Tibial nerve (tissue), 4 donors: ENCODE data around the gene TRIM41. TPM values are rescaled to one million over a fixed set of nuclear protein-coding genes. Genes with fewer than 3 reads are reported as not detected.
"Not testable (repeated sequence)": the region's sequence is repeated elsewhere in the genome, so short reads cannot be mapped to it uniquely, and the experiment has no call there.

Experiments used
- DNase-seq, 2 donors: peaks; one replicate each; pipeline ENCODE4 v3.0.0-alpha.2; 2019; ENCODE audit warnings: low spot score in 2 of 2
- H3K27ac ChIP-seq, 4 donors: fragments of 200-600 bp; sonication (generic) in 3 of 4; one replicate each; pipeline ENCODE4 v1.5.1; 2017 to 2019; ENCODE audit warnings: mild to moderate bottlenecking in 1 of 4
- H3K27me3 ChIP-seq, 2 donors: fragments of 200-600 bp; sonication (generic) in 1 of 2; one replicate each; pipeline versions ENCODE4 v1.5.1 to v1.6.0; 2017 to 2019
- H3K36me3 ChIP-seq, 3 donors: fragments of 200-600 bp; sonication (generic); one replicate each; pipeline ENCODE4 v1.5.1; 2018 to 2019
- H3K4me1 ChIP-seq, 4 donors: fragments of 200-600 bp; sonication (generic) in 3 of 4; one replicate each; pipeline ENCODE4 v1.5.1; 2017 to 2019
- H3K4me3 ChIP-seq, 4 donors: fragments of 200-600 bp; sonication (generic) in 3 of 4; one replicate each; pipeline ENCODE4 v1.5.1; 2017 to 2019; ENCODE audit warnings: mild to moderate bottlenecking in 1 of 4, moderate library complexity in 1 of 4
- H3K9me3 ChIP-seq, 4 donors: fragments of 200-600 bp; sonication (generic) in 3 of 4; one replicate each; pipeline ENCODE4 v1.5.1; 2017 to 2019
- EP300 ChIP-seq, 2 donors: sonication (generic); formaldehyde crosslinking; IDR thresholded peaks; one replicate each; pipeline ENCODE4 v1.6.1; 2017; ENCODE audit warnings: antibody characterized with exemption in 2 of 2, mild to moderate bottlenecking in 1 of 2
- POLR2A ChIP-seq, 2 donors: fragments of 450-650 bp; IDR thresholded peaks; one replicate each; pipeline ENCODE4 v1.6.1; 2017; ENCODE audit warnings: antibody characterized with exemption in 2 of 2, mild to moderate bottlenecking in 2 of 2, moderate library complexity in 2 of 2
- WGBS, 2 donors: methylation state at CpG; one replicate each; pipeline ENCODE4 v1.1.5; 2018; 5-methylcytosine and 5-hydroxymethylcytosine counted together
- total RNA-seq, 4 donors: library from RNA; depleted of rRNA; stranded (reverse); fragments of >200 nt; gene quantifications; one replicate each; pipeline ENCODE4 v1.1.0, GENCODE V29; 2016
- TF ChIP-seq, protein P1 (sequence below), 5 experiments: fragments of 200-600 bp in 3 of 5; fragments of 450-650 bp in 2 of 5; sonication (generic) in 3 of 5; IDR thresholded peaks; one replicate each; pipeline ENCODE4 v1.5.1; 2016 to 2019; ENCODE audit warnings: antibody characterized with exemption in 5 of 5, mild to moderate bottlenecking in 3 of 5, moderate library complexity in 2 of 5

The TRIM41 gene
- total RNA-seq, 4 donors from 2014 or later: 17.9 to 25.7 (median 22.7) TPM

DNA sequence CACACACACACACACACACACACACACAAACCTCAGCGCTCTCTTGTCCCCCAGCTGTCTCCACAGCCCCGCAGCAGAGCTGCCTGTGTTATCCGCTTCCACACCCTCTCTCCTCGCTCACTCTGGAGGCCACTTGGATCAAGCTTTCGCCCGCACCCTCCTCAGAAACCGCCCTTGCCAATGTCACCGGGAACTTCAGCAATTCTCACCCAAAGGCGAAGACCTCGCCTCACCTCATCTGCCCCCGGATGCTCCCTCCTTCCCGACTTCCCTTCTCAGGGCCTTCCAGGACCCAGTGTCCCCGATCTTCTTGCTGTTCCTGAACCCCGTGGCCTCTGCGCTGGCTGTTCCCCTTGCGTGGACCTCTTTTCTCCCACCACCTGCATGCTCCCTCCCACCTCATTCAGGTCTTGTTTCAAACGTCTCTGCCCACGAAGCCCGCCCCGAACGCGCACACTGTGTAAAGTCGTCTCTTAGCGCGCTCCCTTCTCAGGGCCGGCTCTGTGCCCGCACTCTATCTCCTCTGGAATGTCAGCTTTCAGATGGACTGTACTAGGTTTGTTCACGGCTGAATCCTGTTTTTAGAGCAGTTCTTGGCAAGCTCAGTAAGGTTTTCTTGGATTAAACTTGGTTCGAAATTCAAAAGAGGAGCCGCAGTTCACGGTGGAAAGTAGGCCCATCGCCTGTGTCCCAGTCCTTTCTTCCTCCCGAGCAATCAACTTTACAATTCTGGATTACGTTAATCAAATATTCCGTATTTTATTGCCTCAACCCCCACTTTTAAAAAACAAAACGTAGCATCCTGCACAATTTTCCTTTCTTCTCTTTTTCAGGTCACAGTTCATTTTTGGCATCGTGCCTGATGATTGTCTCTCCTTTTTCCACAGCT lies 17.1 kb upstream of the TRIM41 start:
- Histone ChIP-seq H3K4me1 (peaks cover 0 to 37% (median 13%) of the 10 kb centered on the region in 4 donors), H3K27ac (peak overlapping the region; percentile 22 to 92 (median 88)), H3K27me3 (no peaks in the 10 kb centered on the region), H3K36me3 (no peaks in the 10 kb centered on the region), H3K9me3 (no peaks in the 10 kb centered on the region), H3K4me3 (peak overlapping the region; percentile 61 to 83 (median 72))
- DNase-seq: no peak
- TF ChIP-seq POLR2A (IDR thresholded peaks at IDR 0.05): no peak
- TF ChIP-seq EP300 (IDR thresholded peaks at IDR 0.05): no peak
- TF ChIP-seq, protein P1, sequence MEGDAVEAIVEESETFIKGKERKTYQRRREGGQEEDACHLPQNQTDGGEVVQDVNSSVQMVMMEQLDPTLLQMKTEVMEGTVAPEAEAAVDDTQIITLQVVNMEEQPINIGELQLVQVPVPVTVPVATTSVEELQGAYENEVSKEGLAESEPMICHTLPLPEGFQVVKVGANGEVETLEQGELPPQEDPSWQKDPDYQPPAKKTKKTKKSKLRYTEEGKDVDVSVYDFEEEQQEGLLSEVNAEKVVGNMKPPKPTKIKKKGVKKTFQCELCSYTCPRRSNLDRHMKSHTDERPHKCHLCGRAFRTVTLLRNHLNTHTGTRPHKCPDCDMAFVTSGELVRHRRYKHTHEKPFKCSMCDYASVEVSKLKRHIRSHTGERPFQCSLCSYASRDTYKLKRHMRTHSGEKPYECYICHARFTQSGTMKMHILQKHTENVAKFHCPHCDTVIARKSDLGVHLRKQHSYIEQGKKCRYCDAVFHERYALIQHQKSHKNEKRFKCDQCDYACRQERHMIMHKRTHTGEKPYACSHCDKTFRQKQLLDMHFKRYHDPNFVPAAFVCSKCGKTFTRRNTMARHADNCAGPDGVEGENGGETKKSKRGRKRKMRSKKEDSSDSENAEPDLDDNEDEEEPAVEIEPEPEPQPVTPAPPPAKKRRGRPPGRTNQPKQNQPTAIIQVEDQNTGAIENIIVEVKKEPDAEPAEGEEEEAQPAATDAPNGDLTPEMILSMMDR (IDR thresholded peaks at IDR 0.05): no peak
- 27 to 28% methylated on average over 37 of the region's 37 CpGs for WGBS, 2 donors

DNA sequence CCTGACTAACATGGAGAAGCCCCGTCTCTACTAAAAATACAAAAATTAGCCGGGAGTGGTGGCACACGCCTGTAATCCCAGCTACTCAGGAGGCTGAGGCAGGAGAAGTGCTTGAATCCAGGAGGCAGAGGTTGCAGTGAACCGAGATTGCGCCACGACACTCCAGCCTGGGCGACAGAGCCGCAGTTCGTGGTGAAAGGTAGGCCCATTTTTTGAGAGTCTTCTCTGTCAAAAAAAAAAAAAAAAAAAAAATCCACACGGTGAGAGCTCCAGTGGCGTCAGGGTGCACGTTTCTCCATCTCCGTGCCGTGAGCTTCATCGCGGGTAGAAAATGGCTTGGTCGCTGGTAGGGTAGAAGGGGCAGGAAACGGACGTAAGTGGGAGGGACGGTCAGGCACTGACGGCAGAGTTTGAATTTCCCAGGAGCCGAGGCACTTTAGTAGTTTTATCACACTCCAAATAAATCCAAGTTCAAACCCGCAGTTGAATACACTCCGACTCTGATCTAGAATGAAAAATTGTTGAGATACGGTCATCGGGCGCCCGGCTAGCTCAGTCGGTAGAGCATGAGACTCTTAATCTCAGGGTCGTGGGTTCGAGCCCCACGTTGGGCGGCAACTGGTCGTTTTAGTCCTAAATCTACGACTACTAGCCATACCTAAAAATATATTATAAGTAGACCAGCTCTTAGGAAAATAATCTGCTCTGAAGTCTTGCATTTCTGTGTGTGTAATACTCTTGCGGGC lies 15.7 kb upstream of the TRIM41 start:
- TF ChIP-seq, protein P1 (IDR thresholded peaks at IDR 0.05): peak in 1 of 5 experiments; percentile 8
- TF ChIP-seq EP300 (IDR thresholded peaks at IDR 0.05) (peak in 1 of 2 donors; percentile 43), POLR2A (IDR thresholded peaks at IDR 0.05) (no peak)
- WGBS, 2 donors: 1 to 3% methylated on average over 36 of the region's 36 CpGs
- no peaks in the 10 kb centered on the region for H3K36me3 ChIP-seq
- H3K4me1 ChIP-seq: peaks cover 0 to 37% (median 13%) of the 10 kb centered on the region in 4 donors
- peak overlapping the region; percentile 83 to 92 (median 90) for H3K27ac ChIP-seq
- DNase-seq: peak; percentile 71 to 87
- H3K4me3 ChIP-seq: peak overlapping the region; percentile 59 to 83 (median 68)
- H3K27me3 ChIP-seq: no peaks in the 10 kb centered on the region
- no peaks in the 10 kb centered on the region for H3K9me3 ChIP-seq

DNA sequence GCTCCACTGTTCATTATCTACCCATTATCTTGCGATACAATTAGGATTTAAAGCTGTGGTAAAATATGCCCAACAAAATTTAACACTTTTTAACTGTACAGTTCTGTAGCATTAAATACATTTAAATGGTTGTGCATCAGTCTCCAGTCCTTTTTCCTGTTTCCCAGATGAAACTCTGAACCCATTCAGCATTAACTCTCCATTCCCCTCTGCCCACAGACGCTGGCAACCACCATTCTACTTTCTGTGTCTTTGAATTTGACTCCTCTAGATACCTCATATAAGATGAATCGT lies 15.2 kb upstream of the TRIM41 start:
- Histone ChIP-seq H3K4me1 (peaks cover 0 to 35% (median 13%) of the 10 kb centered on the region in 4 donors), H3K27me3 (no peaks in the 10 kb centered on the region), H3K9me3 (no peaks in the 10 kb centered on the region), H3K4me3 (peak overlapping the region in 1 of 4 donors; percentile 83), H3K36me3 (no peaks in the 10 kb centered on the region), H3K27ac (peak overlapping the region in 3 of 4 donors; percentile 83 to 92 (median 92))
- no peak for TF ChIP-seq EP300 (IDR thresholded peaks at IDR 0.05)
- TF ChIP-seq, protein P1 (IDR thresholded peaks at IDR 0.05): no peak
- TF ChIP-seq POLR2A (IDR thresholded peaks at IDR 0.05): no peak
- WGBS, 2 donors: 36 to 42% methylated on average over 3 of the region's 3 CpGs
- DNase-seq: no peak

DNA sequence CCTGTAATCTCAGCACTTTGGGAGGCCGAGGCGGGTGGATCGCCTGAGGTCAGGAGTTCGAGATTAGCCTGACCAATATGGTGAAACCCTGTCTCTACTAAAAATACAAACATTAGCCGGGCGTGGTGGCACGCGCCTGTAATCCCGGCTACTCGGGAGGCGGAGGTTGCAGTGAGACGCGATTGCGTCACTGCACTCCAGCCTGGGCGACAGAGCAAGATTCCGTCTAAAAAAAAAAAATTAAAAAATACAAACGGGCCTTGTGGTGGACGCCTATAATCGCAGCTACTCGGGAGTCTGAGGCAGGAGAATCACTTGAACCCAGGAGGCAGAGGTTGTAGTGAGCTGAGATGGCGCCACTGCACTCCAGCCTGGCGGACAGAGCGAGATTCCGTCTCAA lies 14.1 kb upstream of the TRIM41 start:
- not testable (repeated sequence) for H3K27ac ChIP-seq, H3K4me3 ChIP-seq, H3K36me3 ChIP-seq, DNase-seq, H3K9me3 ChIP-seq, H3K27me3 ChIP-seq
- peaks cover 0 to 24% (median 12%) of the 10 kb centered on the region in 4 donors for H3K4me1 ChIP-seq
- WGBS, 2 donors: 89 to 90% methylated on average over 24 of the region's 24 CpGs

DNA sequence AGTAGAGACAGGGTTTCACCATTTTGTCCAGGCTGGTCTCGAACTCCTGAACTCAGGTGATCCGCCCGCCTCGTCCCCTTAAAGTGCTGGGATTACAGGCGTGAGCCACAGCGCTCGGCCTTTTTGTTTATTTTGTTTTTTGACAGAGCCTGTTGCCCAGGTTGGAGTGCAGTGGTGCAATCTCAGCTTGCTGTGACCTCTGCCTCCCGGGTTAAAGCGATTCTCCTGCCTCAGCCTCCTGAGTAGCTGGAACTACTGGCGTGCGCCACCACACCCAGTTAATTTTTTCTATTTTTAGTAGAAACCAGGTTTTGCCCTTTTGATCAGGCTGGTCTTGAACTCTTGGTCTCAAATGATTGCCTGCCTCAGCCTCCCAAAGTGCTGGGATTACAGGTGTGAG lies 12.9 kb upstream of the TRIM41 start:
- H3K4me1 ChIP-seq: peaks cover 0 to 14% (median 10%) of the 10 kb centered on the region in 4 donors
- 82 to 86% methylated on average over 11 of the region's 11 CpGs for WGBS, 2 donors
- H3K27me3 ChIP-seq, H3K36me3 ChIP-seq, H3K4me3 ChIP-seq, H3K27ac ChIP-seq, H3K9me3 ChIP-seq, DNase-seq: not testable (repeated sequence)

DNA sequence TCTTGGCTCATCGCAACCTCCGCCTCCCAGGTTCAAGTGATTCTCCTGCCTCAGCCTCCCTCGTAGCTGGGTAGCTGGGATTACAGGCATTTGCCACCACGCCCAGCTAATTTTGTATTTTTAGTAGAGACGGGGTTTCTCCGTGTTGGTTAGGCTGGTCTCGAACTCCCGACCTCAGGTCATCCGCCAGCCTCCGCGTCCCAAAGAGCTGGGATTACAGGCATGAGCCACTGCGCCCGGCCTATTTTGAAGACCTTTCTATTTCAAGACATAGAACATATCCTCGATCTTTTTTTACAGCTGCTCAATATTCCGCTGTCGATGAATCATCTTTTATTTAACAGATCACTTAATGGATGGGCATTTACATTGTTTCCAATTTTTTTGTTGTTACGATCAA lies 12.4 kb upstream of the TRIM41 start:
- H3K4me1 ChIP-seq, H3K27me3 ChIP-seq, DNase-seq, H3K36me3 ChIP-seq, H3K27ac ChIP-seq, H3K9me3 ChIP-seq, H3K4me3 ChIP-seq: not testable (repeated sequence)
- 75% methylated on average over 17 of the region's 17 CpGs for WGBS, 2 donors
